NOMO-1 (cell line): ENCODE data around the gene ABCC8.
A peak's percentile ranks its signal among the peaks of the same experiment; 100 is the strongest.

Experiments
- DNase-seq, 2 experiments: peaks; one replicate each; lab custom pipeline; 2025; ENCODE audit not compliant: unreplicated experiment in 2 of 2; lab: John Stamatoyannopoulos, UW

The ABCC8 gene

GRCh38 chr11:17368551-17368950, 108.1 kb downstream of the ABCC8 start:
- DNase-seq = no peak

GRCh38 chr11:17366495-17366894, 110.2 kb downstream of the ABCC8 start:
- DNase-seq = no peak

DNA sequence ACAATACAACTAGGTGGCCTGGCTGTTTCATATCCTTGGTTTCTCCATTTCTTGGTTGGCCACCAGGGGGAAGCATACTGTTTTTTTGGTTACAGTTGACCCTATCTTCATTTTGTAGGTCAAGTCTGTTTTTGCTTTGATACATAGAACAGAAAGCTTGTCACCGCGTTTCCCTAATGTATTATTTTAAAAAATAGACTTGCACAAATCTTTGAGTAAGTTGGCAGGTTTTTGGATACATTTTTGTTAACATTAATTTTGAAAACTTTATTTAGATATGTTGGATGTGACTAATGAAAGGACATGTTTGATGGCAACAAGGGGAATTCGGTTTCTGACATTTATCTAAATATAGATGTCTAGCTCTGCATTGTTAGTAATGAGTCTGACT, 122.0 kb downstream of the ABCC8 start:
- peak; percentile 64 to 83 for DNase-seq

GRCh38 chr11:17353821-17354600, 122.6 kb downstream of the ABCC8 start:
- DNase-seq = peak; percentile 33 to 52

GRCh38 chr11:17352950-17353820, 123.5 kb downstream of the ABCC8 start:
- peak; percentile 51 to 52 for DNase-seq

DNA sequence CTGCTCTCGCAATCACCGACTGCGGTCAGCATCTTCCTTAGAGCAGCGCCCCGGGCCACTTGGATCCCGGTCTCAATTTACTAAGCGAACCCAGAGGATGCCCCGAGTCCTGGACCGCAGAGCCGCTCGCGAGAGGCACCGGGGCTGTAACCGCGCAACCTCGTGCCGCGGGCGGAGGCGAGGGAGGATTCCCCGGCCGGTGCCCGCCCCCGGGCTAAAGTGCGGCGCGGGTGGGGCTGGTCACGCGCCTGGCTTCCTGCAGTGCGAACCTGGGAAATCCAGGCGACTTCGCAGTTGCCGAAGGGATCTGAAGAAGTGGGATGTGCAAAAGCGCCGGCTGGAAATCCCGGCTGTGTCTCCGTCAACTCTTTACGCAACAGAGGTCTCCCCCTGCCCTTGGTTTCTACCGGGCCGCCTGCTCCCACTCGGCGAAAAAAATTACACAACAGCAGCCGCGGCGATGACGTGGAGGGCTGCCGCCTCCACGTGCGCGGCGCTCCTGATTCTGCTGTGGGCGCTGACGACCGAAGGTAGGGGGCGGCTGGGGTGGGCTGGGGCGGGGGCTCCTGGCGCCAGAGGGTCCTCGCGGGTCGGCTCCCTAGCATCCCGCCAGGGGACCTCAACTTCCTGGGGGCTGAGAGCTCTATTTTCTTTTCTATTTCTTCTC, 125.0 kb downstream of the ABCC8 start, which contains the start of gene NCR3LG1:
Gene NCR3LG1 (plus strand): TSS at position 291 of the 667 bp plus-strand sequence. CDS start 170 bp downstream, at position 461.
- DNase-seq = peak; percentile 64 to 68

GRCh38 chr11:17351172-17351509, 125.5 kb downstream of the ABCC8 start:
- DNase-seq = peak in 1 of 2 experiments; percentile 49

- DNase-seq = no peak
Measured at GRCh38 chr11:17350455-17351171, 126.0 kb downstream of the ABCC8 start.

GRCh38 chr11:17347676-17348075, 129.0 kb downstream of the ABCC8 start:
- DNase-seq = no peak

GRCh38 chr11:17343907-17344306, 132.7 kb downstream of the ABCC8 start:
- DNase-seq = no peak

DNA sequence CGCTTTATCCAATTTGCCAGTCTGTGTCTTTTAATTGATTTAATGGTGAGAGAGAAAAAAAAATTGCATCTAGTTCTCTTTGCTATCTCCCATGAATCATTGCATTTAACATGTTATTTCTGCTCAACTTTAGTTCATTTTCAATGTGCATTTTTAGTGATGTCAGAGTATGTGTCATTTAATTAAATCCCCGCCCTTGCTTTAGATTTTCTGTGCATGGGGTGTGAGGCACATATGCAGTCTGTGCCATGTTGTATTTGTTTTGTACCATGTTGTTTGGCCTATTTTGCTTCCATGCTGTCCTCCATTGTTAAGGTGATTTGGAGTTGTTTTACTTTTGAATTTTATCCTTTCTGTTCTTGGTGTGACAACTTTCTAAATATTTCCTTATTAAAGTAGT, 133.4 kb downstream of the ABCC8 start:
- DNase-seq = no peak
